HG02642 (cell line): ENCODE data around the gene POLN.
"Not testable (repeated sequence)": the region's sequence is repeated elsewhere in the genome, so short reads cannot be mapped to it uniquely, and the experiment has no call there.

ENCODE experiments used
- ATAC-seq: cut with Tn5 transposase; IDR thresholded peaks from one replicate; pipeline ENCODE4 v1.9.1; 2021; ENCODE audit warnings: mild to moderate bottlenecking; ENCODE audit not compliant: unreplicated experiment, poor library complexity

The POLN gene

GRCh38 chr4:2174061-2174460 is 67.9 kb downstream of the POLN start:
- no peak for ATAC-seq

- ATAC-seq, result no peak
These were observed 69.2 kb downstream of the POLN start for GRCh38 chr4:2172627-2173231.

- ATAC-seq, result no peak
These were observed 69.8 kb downstream of the POLN start for GRCh38 chr4:2172161-2172560.

- ATAC-seq, result no peak
These were observed 73.2 kb downstream of the POLN start for GRCh38 chr4:2168469-2169319.

GRCh38 chr4:2166253-2166652 is 75.7 kb downstream of the POLN start:
- ATAC-seq, result no peak

GRCh38 chr4:2165391-2165790 is 76.5 kb downstream of the POLN start:
- no peak for ATAC-seq

- no peak for ATAC-seq
These were observed 78.6 kb downstream of the POLN start for GRCh38 chr4:2163311-2163821.

GRCh38 chr4:2161092-2161703 is 80.7 kb downstream of the POLN start:
- ATAC-seq, result not testable (repeated sequence)

GRCh38 chr4:2159931-2160330 is 82.0 kb downstream of the POLN start:
- ATAC-seq, result no peak

GRCh38 chr4:2155246-2155645 is 86.7 kb downstream of the POLN start:
- no peak for ATAC-seq

- no peak for ATAC-seq
These were observed 87.6 kb downstream of the POLN start for GRCh38 chr4:2154215-2154740.

GRCh38 chr4:2151544-2151943 is 90.4 kb downstream of the POLN start:
- no peak for ATAC-seq

GRCh38 chr4:2150076-2150475 is 91.8 kb downstream of the POLN start:
- no peak for ATAC-seq

- ATAC-seq, result no peak
These were observed 99.1 kb downstream of the POLN start for GRCh38 chr4:2142630-2143427.

- ATAC-seq, result no peak
These were observed 100.0 kb downstream of the POLN start for GRCh38 chr4:2141762-2142451.

GRCh38 chr4:2141022-2141761 is 100.7 kb downstream of the POLN start:
- ATAC-seq, result no peak

- no peak for ATAC-seq
These were observed 102.9 kb downstream of the POLN start for GRCh38 chr4:2138846-2139500.

GRCh38 chr4:2136726-2137125 is 105.2 kb downstream of the POLN start:
- ATAC-seq, result no peak
